NOMO-1 treated with dmso at 0.1 percent for 144 hours (cell line): ENCODE results near the gene MTIF3.
A peak's percentile ranks its signal among the peaks of the same experiment; 100 is the strongest.

Experiments
- DNase-seq: peaks from one replicate; lab custom pipeline; 2025; ENCODE audit not compliant: unreplicated experiment; lab: John Stamatoyannopoulos, UW

MTIF3 gene, protein sequence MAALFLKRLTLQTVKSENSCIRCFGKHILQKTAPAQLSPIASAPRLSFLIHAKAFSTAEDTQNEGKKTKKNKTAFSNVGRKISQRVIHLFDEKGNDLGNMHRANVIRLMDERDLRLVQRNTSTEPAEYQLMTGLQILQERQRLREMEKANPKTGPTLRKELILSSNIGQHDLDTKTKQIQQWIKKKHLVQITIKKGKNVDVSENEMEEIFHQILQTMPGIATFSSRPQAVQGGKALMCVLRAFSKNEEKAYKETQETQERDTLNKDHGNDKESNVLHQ

DNA sequence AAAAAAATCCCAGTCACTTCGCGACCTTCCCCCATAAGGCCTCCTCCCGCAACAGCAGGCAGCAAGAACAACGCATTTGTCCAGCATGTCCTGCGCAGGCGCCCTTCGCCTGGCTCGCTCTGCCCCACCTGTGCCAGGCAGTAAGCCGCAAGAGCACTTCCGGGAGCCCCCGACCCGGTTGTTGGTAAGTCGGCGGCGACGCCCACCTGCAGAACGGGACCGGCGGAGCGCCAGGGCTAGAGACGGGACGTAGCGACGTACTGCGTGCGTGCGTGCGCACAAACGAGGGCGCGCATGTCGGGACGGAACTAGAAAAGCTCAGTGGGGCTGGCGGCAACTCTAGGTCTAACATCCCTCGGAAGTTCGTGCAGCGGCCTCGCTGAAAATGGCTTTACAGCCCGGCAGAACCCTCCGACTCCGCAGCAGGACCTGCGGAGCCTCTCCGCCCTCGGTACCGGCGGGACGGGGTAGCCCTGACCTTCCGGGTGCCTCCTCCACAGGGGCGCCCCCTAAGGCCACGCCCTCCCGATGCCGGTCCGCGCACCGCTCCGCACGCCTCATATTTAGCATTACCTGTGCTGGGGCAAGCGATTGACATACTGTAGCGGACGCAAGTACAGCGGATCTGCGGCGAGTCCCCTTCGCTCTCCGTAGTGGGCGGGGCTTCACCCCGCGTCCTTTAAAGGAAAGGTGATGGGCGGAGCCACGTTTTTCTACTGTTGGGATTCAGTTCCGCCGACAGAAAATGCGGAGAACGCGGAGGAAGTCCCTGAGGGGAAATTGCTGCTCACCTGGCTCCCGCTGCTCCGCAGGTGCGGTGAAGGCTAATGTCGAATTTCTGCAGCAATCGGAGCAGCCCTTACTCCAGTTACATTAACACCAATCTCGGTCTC, at the start of gene MTIF3:
MTIF3 (minus strand) TSS at position 629 of the 893 bp plus-strand sequence. CDS start 10,116 bp downstream, outside the sequence.
- peak; percentile 95 for DNase-seq

DNA sequence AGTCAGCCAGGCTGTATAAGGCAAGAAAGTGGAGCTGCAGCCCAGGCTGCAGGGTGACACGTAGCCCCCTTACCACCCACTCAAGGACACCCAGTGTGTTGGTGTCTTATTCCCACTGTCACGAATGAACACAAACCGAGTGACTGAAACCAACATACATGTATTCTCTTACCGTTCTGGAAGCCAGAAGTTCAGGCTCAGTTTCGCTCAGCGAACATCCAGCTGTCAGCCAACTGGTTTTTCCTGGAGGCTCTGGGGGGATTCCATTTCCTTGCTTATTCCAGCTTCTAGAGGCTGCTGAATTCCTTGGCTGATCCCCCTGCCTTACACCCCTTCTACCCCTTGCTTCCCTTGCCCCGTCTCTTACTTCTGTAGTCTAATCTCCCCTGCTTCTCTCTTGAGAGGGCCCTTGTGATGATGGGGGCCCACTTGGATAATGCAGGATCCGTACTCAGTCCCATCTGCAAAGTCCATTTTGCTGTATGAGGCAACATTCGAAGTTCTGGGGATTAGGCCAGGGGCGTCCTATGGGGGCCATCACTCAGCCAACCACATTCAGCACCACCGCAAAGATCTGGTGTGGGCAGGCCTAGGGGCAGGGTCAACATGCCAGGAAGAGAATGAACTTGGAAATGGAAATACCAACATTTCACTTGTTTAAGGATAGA, 47.3 kb upstream of the MTIF3 start:
- no peak for DNase-seq

DNA sequence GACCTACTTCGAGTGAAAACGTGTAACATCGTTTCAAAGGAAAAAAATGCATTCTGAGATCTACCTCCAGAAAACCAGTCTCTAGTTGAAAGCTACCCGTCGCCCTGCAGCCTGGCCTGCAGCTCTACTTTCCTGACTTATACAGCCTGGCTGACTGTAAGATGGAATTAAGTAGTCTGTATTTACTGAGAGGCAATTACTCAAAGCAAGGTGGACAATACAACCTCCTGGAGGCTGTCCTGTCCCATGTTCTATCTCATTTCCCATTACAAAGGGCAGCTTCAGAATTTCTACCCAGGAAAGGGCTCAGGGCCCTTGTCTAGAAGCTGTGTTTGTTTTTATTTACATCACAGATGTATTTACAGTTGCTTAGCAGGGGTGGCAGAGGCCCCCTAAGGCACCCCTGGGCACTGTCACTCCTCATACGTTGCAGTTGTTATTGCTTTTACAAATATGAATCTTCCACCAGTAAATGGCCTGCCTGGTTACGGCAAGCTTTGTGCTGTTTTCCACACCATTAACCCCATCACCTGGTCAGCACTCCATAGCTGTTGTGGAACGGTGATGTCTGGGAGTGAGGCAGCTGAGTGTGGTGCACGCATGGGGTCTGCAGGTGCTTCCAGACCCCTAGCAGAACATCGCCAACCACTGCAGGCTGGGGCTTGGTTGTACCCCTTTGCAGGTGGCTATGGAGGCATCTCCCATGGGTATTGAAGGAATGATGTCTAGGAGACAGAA, 46.3 kb upstream of the MTIF3 start:
- no peak for DNase-seq

DNA sequence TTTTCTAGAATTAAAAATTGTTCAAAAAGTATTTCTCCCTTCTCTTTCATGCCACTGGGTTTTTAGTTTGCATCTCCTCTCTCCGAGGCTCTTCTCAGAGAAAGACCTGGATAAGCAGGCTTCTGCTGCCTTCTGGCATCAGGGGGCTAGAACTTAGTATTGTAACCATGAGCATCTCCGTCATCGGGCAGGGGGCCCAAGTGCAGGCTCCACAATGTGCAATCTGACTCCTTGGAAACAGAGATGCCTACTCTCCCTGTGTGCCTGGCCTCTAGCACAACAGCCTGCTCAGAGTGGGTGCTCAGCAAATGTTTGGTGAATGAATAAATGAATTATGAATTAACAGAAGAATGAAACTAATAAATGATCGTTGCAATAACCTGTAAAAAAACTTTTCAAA, 45.6 kb upstream of the MTIF3 start:
- no peak for DNase-seq

DNA sequence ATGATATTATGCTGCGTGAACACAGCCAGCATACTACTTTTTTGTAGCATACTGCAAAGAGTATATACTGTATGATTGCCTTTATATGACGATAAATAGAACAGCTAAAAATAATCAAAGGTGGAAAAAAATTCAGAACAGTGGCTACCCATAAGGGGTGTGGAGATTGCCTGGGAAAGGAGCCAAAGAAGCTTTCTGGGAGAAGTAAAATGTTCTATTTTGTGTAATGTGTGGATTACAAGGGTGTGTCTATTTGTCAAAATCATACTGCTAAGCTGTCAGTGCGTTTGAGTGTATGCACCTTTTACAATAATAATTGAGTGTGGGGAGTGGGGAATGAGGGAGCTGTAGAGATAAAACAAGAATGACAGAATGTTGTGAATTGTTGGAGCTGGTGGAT, 45.2 kb upstream of the MTIF3 start:
- no peak for DNase-seq

DNA sequence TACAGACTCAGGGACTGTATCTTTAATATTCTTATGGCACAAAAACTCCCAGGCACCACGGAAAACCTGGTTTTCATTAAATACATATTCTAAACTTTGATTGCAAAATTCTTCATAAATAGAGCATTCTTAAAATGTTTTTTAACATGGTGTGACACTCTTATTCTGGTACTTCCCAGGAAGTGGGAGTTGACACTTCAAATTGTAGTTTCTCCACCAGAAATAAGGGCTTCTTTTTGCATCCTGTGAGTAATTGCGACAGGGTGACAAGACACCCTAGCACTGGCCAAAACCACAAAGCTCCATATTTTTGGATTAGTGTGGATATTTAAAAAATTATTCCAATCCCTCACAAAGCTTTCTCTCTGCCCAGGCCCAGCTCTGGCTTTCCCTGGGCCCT, 43.6 kb upstream of the MTIF3 start:
- DNase-seq = no peak

DNA sequence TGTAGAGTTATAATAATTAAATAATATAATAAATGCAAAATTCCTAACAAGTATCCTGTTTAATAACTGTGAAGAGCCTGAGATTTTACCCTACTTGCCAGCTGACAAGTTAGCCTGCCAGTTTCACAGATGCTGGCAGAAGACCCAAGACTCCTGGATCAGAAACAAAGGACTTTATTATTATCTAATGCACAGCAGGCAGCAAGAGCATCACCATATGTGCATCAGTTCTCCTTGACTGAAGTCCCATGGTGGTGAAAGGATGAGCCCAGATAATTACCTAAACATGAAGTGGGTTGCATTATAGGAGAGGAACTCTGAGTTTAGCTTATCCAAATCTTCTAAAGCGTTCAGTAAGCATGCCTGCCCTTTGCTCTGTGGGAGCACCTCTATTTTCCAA, 39.1 kb upstream of the MTIF3 start:
- DNase-seq = no peak

DNA sequence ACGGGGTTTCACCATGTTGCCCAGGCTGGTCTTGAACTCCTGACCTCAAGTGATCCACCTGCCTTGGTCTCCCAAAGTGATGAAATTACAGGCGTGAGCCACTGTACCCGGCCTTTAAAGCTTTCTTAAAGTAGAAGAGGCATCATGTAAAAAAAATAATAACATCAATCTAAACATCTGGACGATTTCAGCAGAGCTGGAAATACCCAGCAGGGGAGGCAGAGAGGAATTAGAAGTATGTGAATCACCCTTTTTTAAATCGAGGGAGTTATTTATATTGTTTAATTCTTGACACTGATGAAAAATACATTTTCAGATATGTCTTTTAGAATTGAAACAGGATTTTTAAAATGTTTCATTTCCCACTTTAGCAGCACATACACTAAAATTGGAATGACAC, 37.4 kb upstream of the MTIF3 start:
- DNase-seq = no peak

DNA sequence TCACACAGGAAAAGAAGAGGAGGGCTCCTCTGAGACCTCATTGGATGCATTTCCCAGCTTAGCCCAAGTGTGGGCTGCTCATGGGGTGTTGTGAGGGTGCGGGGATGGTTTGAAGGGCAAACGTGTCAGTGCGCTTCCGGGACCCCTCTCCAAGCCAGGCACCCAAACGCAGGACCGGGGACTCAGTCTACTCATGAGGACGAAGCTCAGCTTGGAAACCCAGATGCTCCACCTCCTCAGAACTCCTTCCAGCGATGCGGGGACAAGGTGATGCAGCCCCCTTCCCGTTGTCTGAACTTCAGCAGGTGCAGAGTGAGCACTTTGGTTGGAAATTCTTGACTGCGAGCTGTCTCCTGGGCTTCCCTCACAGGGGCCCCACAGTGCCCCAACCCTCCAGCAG, 33.1 kb upstream of the MTIF3 start:
- no peak for DNase-seq

DNA sequence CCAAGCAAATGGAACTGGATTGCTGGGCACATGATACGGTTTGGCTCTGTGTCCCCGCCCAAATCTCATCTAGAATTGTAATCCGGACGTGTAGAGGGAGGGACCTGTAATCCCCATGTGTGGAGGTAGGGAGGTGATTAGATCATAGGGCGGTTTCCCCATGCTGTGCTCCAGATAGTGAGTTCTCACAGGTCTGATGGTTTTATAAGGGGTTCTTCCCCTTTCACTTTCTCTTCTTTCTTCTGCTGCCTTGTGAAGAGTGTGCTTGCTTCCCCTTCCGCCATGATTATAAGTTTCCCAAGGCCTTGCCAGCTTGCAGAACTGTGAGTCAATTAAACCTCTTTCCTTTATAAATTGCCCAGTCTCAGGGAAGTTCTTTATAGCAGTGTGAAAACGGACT, 32.6 kb upstream of the MTIF3 start:
- peak; percentile 95 for DNase-seq

DNA sequence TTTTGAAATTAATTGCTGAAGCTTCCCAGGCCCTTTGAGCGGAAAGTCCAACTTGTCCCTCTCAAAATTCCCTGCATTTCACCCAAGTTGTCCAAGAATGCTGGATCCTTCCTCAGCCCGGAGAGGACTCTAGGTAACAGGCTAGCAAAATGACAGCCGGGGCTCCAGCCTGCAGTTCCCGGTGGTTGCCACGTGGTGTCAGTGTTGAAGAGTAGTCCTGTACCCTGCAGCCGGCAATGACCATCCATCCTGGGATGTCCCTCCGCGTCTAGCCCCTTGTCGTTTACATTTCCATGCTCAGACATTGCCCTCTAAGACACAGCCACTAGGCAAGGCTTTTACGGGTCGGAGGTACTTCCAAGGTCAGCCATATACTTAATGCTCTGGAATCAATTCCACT, 31.4 kb upstream of the MTIF3 start:
- no peak for DNase-seq

DNA sequence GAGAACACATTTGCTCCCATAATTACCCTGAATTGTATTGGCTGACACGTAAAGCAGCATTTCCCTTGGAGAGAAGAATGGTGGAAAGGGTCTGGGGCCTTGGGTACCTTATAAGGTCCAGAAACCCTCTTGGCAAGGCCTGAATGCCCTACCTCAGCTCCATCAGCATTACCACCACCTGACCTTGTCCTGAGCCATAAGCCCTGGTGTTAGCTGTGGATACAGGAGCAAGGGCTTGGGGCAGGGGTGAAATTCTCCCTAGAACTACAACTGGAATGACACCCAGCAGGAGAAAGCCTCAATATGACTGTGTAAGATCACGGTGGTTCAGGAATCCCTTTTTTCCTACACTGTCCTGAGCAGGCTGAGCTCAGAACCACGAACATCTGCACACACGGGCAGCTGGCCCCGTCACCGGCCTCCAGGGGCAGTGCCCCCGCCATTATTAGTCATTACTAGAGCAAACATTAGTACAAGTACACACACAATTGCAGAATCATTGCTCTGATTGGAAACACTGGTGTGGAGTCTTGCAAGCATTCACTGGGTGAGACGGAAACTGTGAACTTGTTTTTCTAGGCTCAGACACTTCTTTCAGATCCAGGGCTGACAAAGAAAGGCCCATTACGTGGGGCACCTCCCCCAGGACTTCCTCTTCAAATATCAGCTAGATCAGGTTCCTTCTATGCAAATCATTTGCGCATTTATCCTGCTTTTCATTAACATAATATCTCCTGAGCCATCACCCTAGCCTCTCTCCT, 26.8 kb upstream of the MTIF3 start:
- DNase-seq = no peak

DNA sequence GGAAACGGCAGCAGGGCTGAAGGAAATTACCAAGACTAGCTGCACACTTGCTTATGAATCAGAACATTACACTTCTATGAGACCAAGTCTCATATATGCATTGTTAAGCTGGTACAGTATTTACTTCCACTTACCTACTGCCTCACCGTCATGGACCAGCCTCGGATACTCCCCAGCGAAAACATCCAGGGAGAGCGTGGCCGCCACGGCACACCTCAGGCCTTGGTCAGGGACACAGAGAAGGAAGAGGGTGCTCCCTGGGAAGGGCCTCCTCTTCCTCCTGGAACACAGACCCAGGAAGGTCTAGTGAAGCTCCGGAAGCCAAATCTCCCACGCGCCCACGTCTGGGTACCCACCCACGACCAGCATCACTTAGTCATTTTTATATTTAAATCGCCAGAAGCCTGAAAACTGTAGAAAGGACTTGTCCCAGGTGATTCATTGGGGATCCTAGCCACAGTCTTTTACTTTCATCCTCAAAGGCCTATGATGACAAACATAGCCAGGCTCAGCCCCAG, 24.4 kb upstream of the MTIF3 start:
- no peak for DNase-seq

DNA sequence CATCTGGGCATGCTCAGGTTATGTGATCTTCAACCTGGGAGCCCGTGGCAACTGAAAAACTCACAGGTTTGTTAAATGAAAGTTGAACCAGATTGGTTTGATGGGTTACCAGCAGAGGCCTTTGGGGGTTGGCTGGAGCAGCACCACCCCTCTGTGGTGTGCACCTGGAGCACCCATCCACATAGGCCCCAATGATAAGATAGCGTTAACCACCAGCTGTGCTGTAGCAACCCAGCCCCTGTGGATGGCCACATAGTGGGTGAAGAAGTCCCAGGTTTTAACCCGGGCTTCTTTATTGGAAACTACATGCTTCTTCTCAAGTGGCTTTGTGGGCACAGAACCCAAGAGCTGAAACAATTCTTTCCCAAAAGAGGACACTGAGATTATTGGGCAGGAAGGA, 22.6 kb upstream of the MTIF3 start:
- DNase-seq = no peak

DNA sequence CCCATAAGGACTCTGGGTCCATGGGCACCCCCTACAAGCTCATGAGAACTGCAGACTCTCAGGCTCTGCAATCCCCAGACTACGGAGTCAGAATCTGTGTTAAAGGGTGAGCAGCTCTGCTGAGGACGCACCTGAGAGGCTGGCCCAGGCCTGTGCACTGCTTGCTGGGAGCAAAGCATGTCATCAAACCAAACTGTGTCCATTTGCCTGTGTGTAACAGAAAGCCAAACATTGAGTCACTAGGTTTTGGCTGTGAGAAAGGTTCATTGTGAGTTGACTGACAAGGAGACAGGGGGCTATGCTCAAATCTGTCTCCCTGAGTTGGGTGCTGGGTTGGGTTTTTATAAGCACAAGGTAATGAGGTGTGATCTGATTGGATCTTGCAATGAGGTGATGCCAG, 22.1 kb upstream of the MTIF3 start:
- no peak for DNase-seq

DNA sequence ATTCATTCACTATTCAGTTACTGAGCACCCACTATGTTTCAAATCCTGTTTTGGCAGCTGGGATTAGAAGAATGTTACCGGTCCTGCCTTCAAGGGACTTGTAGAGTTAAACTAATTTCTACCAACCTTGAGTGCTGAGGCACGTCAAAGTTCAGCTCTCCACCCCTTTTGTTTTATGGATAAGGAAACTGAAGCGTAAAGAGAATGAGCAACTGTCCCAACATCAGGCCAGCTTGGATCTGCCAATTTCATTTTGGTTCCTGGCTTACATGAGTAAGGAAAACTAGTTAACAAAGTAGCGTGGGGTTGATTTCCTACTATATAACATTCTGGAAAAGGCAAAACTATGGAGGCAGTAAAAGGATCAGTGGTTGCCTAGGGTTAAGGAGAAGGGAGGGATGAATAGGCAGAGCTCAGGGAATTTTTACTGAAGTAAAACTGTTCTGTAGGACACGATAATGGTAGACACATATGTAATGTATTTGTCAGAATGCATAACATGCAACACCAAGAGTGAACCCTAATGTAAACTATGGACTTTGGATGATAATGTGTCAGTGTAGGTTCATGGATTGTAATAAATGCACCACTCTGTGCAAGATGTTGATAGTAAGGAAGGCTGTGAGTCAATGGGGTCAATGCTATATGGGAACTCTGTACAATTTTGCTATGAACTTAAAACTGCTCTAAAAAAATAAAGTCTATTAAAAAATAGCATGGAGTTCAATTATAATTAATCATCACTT, 19.9 kb upstream of the MTIF3 start:
- no peak for DNase-seq

DNA sequence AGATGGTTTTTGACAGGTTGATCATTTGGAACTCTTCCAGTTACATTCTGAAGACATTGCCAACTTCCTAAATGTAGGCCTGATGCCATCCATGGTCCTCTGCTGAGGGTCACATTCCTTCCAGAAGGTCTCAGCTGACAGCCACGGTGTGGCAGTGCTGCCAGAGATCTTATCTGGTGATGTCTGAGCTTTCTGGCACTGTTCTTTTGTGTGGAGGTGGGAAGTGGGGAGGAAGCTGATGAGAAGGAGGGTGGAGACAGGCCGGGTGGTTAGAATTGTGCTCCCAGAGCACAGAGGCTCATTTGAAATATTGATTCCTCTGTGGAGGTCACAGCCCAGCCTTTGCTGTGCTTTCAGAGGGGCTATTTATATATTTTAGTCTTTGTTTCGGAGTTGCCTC, 16.1 kb upstream of the MTIF3 start:
- no peak for DNase-seq

DNA sequence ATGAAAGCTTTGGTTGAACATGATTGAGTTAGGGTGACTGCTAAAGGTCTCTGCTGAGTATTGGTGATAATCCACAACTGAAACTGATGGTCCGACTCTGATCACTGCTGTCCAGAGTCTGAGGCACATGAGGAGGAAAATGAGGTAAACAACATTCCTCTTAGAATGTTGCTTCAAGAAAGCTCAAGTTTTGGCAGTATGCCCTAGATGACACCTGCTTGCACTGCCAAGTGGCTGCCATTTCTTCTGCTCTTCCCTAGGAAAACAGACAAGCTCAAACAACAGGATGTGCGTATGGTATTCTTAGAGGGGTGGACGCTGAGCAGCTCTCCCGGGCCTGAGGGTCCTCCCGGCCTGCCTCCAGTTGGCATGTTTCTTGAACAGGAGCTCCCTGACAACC, 15.2 kb upstream of the MTIF3 start:
- DNase-seq = no peak

DNA sequence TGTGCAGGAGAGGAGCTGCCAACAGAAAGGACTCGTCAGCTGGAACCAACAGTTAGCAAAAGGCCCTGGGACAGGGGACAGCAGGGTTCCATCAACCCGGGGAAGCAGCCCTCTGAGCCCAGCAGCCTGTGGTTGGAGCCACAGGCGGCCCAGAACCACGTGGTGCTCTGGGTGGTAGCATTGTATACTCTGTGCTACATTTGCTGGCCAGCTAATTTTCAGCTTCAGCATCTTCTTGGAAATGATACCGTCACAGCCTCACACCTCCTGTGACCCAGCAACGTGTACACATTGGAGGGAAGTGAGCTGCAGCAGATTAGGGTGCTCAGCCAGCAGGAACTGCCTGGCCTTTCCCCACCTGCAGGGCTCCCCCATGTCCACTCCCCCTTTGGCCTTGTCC, 13.1 kb upstream of the MTIF3 start:
- DNase-seq = no peak
